Mesendoderm (in vitro differentiated cells): ENCODE measurements around the gene CD86.

Experiments used
- DNase-seq: peaks from one replicate; pipeline ENCODE4 v3.0.0; 2013
- H2AK5ac ChIP-seq: 2 replicates; pipeline ENCODE4 v1.6.1; 2013; ENCODE audit warnings: low read length, inconsistent platforms
- H2BK120ac ChIP-seq: 2 replicates; pipeline ENCODE4 v1.6.1; 2013; ENCODE audit warnings: low read depth, mild to moderate bottlenecking, low read length, moderate library complexity, mixed read lengths
- H2BK15ac ChIP-seq: replicated peaks from 2 replicates; pipeline ENCODE4 v1.6.1; 2013; ENCODE audit warnings: low read depth, mild to moderate bottlenecking, moderate library complexity
- H2BK5ac ChIP-seq: 2 replicates; pipeline ENCODE4 v1.6.1; 2013; ENCODE audit warnings: low read length, inconsistent platforms
- H3K18ac ChIP-seq: 2 replicates; pipeline ENCODE4 v1.6.1; 2013; ENCODE audit warnings: mild to moderate bottlenecking, low read length, mixed read lengths
- H3K23ac ChIP-seq: one replicate; pipeline ENCODE4 v1.6.1; 2013; ENCODE audit warnings: low read length
- H3K27ac ChIP-seq: 2 replicates; pipeline ENCODE4 v1.5.1; 2013; ENCODE audit warnings: low read depth, mild to moderate bottlenecking, inconsistent platforms, low read length, moderate library complexity
- H3K27me3 ChIP-seq: 2 replicates; pipeline ENCODE4 v1.6.1; 2013; ENCODE audit warnings: low read length, control low read depth, mild to moderate bottlenecking, inconsistent platforms; ENCODE audit not compliant: insufficient read depth, poor library complexity
- H3K36me3 ChIP-seq: 2 replicates; pipeline ENCODE4 v1.6.1; 2013; ENCODE audit warnings: low read length, inconsistent platforms; ENCODE audit not compliant: control insufficient read depth, insufficient read depth
- H3K4ac ChIP-seq: one replicate; pipeline ENCODE4 v1.6.1; 2013; ENCODE audit warnings: low read depth, mild to moderate bottlenecking, low read length, moderate library complexity
- H3K4me1 ChIP-seq: 2 replicates; pipeline ENCODE4 v1.6.1; 2013; ENCODE audit warnings: low read depth, low read length, inconsistent platforms; ENCODE audit not compliant: control insufficient read depth
- H3K4me2 ChIP-seq: 2 replicates; pipeline ENCODE4 v1.6.1; 2013; ENCODE audit warnings: low read length
- H3K4me3 ChIP-seq: 2 replicates; pipeline ENCODE4 v1.5.1; 2013; ENCODE audit warnings: mild to moderate bottlenecking, low read length
- H3K56ac ChIP-seq: one replicate; pipeline ENCODE4 v1.6.1; 2013; ENCODE audit warnings: low read length
- H3K79me1 ChIP-seq: 2 replicates; pipeline ENCODE4 v1.6.1; 2013; ENCODE audit warnings: low read length, inconsistent platforms
- H3K79me2 ChIP-seq: 2 replicates; pipeline ENCODE4 v1.6.1; 2013; ENCODE audit warnings: mild to moderate bottlenecking, low read length; ENCODE audit not compliant: control insufficient read depth, insufficient read depth
- H3K9ac ChIP-seq: 2 replicates; pipeline ENCODE4 v1.6.1; 2013; ENCODE audit warnings: low read length, inconsistent platforms
- H4K5ac ChIP-seq: one replicate; pipeline ENCODE4 v1.6.1; 2013; ENCODE audit warnings: low read length
- H4K8ac ChIP-seq: one replicate; pipeline ENCODE4 v1.6.1; 2013; ENCODE audit warnings: low read depth, mild to moderate bottlenecking, control low read depth, low read length, moderate library complexity
- WGBS: extraction: QIAGEN DNeasy Blood & Tissue Kit; methylation state at CpG from one replicate; pipeline ENCODE4 v1.1.7; 2013; ENCODE audit warnings: low lambda C conversion rate, missing lambda C conversion rate; ENCODE audit not compliant: insufficient coverage; ENCODE audit errors: extremely low coverage; 5-methylcytosine and 5-hydroxymethylcytosine counted together

CD86 gene

DNA sequence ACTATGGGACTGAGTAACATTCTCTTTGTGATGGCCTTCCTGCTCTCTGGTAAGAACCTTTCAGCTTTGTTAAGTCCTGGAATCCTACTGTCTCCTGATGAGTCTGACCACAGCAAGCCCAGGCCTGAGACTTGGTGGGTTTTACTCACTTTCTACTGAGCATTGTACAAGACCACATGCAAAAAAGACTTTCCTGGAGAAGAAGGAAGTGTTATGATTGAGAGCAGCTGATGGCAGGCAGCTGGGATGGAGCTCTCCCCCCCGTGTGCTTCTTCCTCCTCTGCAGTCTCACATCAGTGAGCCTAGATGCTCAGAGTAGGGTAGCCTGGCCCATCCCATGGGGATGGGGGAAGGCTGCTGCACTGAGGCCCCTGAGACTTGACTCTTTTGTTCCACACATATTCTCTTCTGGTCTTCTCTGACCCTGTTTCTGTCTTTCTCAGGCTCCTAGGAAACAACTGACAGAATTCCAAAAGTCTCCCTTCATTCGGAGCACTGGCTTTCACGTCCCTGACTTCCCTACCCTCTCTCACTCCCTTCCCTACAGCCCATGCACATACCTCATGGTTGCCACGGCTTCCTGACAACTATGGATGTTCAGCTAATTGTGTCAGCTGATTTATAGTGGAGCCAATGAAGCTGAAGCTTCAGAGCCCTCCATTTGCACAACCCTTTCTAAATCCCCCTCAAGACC is 36.6 kb downstream of the CD86 start:
- no CpG with 5 or more reads among the region's 4 CpGs for WGBS
- Histone ChIP-seq H3K27ac (no peak overlapping the region), H3K9ac (no peak overlapping the region), H3K4me3 (no peak overlapping the region), H3K4ac (no peak overlapping the region), H4K5ac (no peak overlapping the region), H2BK15ac (no peak overlapping the region), H3K36me3 (no peaks in the 10 kb centered on the region), H3K56ac (no peak overlapping the region), H3K79me2 (no peaks in the 10 kb centered on the region), H3K4me2 (no peak overlapping the region), H3K79me1 (no peaks in the 10 kb centered on the region), H3K23ac (no peak overlapping the region), H2AK5ac (no peak overlapping the region), H2BK5ac (no peak overlapping the region), H2BK120ac (no peak overlapping the region), H3K4me1 (no peaks in the 10 kb centered on the region), H3K18ac (no peak overlapping the region), H4K8ac (no peak overlapping the region), H3K27me3 (no peaks in the 10 kb centered on the region)
- DNase-seq, result no peak

DNA sequence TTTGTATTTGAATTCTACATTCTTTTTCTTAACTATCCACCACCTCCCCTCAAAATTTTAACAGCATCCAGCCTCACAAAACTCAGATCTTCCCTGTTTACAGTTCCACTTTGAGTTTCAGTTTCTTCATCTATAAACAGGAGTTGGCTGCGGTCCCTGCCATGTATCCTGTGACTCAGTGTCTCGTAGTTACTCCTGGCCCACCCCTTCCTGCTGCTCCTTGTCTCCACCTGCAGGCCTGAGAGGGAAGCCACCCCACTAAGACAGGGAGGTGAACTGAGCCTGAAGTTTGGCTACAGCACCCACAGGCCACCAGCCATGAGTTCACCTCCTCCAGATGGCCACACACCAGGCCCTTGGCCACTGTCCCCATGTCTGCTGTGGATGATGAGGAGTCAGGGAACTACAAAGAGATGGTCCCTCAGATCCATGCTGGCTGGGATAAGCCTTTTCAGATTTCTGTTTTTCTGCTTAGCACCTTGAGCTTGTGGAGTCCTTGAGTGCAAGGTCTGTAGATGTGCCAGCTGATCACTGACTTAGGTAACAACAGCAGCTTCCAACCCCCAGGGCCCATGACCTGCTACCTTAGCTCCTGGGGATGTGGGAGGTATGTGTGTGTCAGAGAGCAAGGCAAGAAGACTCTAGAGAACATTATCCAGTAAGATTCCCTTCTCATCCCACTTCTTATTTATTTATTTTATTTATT is 37.5 kb downstream of the CD86 start:
- H3K27ac ChIP-seq, result no peak overlapping the region
- no peak overlapping the region for H3K4me3 ChIP-seq
- no peak overlapping the region for H2AK5ac ChIP-seq
- H3K23ac ChIP-seq, result no peak overlapping the region
- no peaks in the 10 kb centered on the region for H3K36me3 ChIP-seq
- no peak overlapping the region for H3K9ac ChIP-seq
- no peak overlapping the region for H3K4me2 ChIP-seq
- no peaks in the 10 kb centered on the region for H3K79me2 ChIP-seq
- H3K27me3 ChIP-seq, result no peaks in the 10 kb centered on the region
- no peak overlapping the region for H2BK120ac ChIP-seq
- no peak overlapping the region for H4K5ac ChIP-seq
- no peak overlapping the region for H2BK5ac ChIP-seq
- DNase-seq, result peak; percentile 33
- no peak overlapping the region for H4K8ac ChIP-seq
- H3K18ac ChIP-seq, result no peak overlapping the region
- WGBS, result no CpG with 5 or more reads among the region's 2 CpGs
- H3K4me1 ChIP-seq, result no peaks in the 10 kb centered on the region
- no peak overlapping the region for H3K56ac ChIP-seq
- H3K4ac ChIP-seq, result no peak overlapping the region
- H2BK15ac ChIP-seq, result no peak overlapping the region
- H3K79me1 ChIP-seq, result no peaks in the 10 kb centered on the region

DNA sequence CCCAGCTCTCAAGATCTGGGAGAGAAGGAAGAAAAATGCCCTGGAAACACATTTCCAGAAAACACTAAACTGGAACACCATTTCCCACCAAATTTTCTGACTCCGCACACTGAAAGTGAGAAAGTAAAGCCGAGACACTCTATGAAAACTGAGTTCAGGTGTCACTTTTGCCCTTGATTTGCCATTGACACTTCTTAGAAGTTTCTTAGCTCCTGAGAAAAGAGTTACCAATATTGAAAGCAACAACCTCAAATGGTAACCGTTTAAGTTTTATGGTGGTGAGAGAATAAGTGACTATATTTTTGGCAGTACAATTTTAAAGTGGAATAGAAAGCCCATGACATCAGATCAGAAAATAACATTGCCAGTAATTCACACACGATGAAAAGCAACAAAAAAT is 39.0 kb downstream of the CD86 start:
- no peak overlapping the region for H2AK5ac ChIP-seq
- no peaks in the 10 kb centered on the region for H3K4me1 ChIP-seq
- H2BK120ac ChIP-seq, result no peak overlapping the region
- no peak overlapping the region for H4K5ac ChIP-seq
- no CpG with 5 or more reads among the region's 4 CpGs for WGBS
- no peaks in the 10 kb centered on the region for H3K27me3 ChIP-seq
- no peak overlapping the region for H2BK15ac ChIP-seq
- no peaks in the 10 kb centered on the region for H3K79me1 ChIP-seq
- no peak overlapping the region for H3K27ac ChIP-seq
- no peaks in the 10 kb centered on the region for H3K36me3 ChIP-seq
- H3K18ac ChIP-seq, result no peak overlapping the region
- no peak overlapping the region for H4K8ac ChIP-seq
- H3K9ac ChIP-seq, result no peak overlapping the region
- H3K4me2 ChIP-seq, result no peak overlapping the region
- H2BK5ac ChIP-seq, result no peak overlapping the region
- no peaks in the 10 kb centered on the region for H3K79me2 ChIP-seq
- DNase-seq, result no peak
- H3K56ac ChIP-seq, result no peak overlapping the region
- no peak overlapping the region for H3K23ac ChIP-seq
- H3K4ac ChIP-seq, result no peak overlapping the region
- H3K4me3 ChIP-seq, result no peak overlapping the region

DNA sequence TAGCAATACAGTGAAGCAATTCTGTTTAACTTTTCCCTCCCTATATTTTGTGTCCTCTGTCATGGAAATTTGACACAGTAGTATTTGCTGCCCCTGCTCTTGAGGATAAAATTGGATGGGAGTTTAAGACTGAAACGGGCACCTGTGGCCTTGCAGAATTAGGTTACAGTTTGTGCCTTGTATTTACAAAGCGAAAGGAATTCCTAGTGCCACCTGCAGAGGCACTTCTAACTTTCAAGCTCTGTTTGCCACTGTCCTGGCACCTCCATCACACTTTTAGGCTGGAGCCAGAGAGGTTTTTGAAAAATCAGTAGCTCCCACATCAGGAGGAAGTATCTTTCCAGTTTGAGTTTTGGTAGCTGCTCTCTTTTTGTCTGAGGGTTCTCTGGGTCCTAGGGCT is 39.5 kb downstream of the CD86 start:
- Histone ChIP-seq H2AK5ac (no peak overlapping the region), H2BK15ac (no peak overlapping the region), H3K4me2 (no peak overlapping the region), H3K4me1 (no peaks in the 10 kb centered on the region), H3K23ac (no peak overlapping the region), H3K27ac (no peak overlapping the region), H3K36me3 (no peaks in the 10 kb centered on the region), H2BK120ac (no peak overlapping the region), H3K4me3 (no peak overlapping the region), H4K5ac (no peak overlapping the region), H3K27me3 (no peaks in the 10 kb centered on the region), H3K9ac (no peak overlapping the region), H3K79me1 (no peaks in the 10 kb centered on the region), H3K18ac (no peak overlapping the region), H3K79me2 (no peaks in the 10 kb centered on the region), H2BK5ac (no peak overlapping the region), H3K4ac (no peak overlapping the region), H3K56ac (no peak overlapping the region), H4K8ac (no peak overlapping the region)
- no peak for DNase-seq
- no CpG with 5 or more reads among the region's 2 CpGs for WGBS

DNA sequence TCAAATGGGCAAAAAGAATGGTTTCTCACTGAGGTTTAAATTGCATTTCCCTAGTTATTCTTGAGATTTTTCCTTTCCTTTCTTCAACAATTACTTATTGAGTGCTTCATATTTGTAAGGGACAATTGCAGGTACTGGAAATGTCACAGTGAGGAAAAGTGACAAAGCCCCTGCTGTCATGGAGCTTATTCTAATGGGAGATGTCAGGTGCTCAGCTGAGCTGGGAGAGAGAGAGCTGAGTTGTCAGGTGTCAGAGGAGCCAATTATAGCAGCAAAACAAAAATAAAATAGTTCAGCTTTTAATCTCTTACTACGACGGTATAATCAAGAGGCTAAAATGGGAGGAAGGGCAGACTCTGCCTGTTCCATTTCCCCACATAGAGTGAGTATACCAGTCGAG is 42.0 kb downstream of the CD86 start:
- Histone ChIP-seq H3K9ac (no peak overlapping the region), H4K8ac (no peak overlapping the region), H3K36me3 (no peaks in the 10 kb centered on the region), H2BK120ac (no peak overlapping the region), H3K27ac (no peak overlapping the region), H3K79me2 (no peaks in the 10 kb centered on the region), H2BK15ac (no peak overlapping the region), H3K56ac (no peak overlapping the region), H3K18ac (no peak overlapping the region), H3K27me3 (no peaks in the 10 kb centered on the region), H3K79me1 (no peaks in the 10 kb centered on the region), H3K23ac (no peak overlapping the region), H3K4me3 (no peak overlapping the region), H3K4ac (no peak overlapping the region), H4K5ac (no peak overlapping the region), H2BK5ac (no peak overlapping the region), H3K4me1 (no peaks in the 10 kb centered on the region), H3K4me2 (no peak overlapping the region), H2AK5ac (no peak overlapping the region)
- DNase-seq, result no peak
- WGBS, result no CpG with 5 or more reads among the region's 3 CpGs
